DND-41 (cell line): ENCODE data around the gene MKNK1.

Experiments
- CTCF ChIP-seq: IDR thresholded peaks from 2 replicates; pipeline ENCODE4 v1.5.1; 2012; ENCODE audit warnings: borderline replicate concordance, low read length, moderate library complexity, mild to moderate bottlenecking; ENCODE audit not compliant: poor library complexity, severe bottlenecking; ENCODE audit errors: extremely low read depth
- EZH2 ChIP-seq: IDR thresholded peaks from 3 replicates; pipeline ENCODE4 v1.6.1; 2012; ENCODE audit warnings: borderline replicate concordance, low read depth, mild to moderate bottlenecking, moderate library complexity, low read length, inconsistent platforms; ENCODE audit not compliant: severe bottlenecking

GRCh38 chr1:46594063-46594462 is 10.0 kb downstream of the MKNK1 start:
- no peak for TF ChIP-seq CTCF
- TF ChIP-seq EZH2: no peak
